NCI-H524 (cell line): ENCODE data around the gene NUDT14.

Experiments used
- DNase-seq, 2 experiments: peaks; one replicate each; lab custom pipeline; 2025; lab: John Stamatoyannopoulos, UW

Gene NUDT14

DNA sequence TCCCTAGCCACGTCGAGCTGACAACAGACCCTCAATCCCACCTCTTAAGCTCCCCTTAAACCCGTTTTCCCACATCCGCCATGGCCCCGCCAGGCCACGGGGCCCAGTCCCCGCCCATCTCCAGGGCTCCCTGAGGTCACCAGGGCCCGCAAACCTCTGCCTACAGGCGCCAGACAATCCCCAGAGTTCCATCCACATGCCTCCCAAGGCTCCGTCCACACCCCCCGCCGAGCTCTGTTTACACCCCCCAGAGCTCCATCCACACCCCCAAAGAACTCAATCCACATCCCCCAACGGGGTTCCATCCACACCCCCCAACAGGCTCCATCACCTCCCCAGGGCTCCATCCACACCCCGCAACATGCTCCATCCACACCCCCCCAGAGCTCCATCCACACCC lies 21.8 kb downstream of the NUDT14 start:
- DNase-seq = no peak

DNA sequence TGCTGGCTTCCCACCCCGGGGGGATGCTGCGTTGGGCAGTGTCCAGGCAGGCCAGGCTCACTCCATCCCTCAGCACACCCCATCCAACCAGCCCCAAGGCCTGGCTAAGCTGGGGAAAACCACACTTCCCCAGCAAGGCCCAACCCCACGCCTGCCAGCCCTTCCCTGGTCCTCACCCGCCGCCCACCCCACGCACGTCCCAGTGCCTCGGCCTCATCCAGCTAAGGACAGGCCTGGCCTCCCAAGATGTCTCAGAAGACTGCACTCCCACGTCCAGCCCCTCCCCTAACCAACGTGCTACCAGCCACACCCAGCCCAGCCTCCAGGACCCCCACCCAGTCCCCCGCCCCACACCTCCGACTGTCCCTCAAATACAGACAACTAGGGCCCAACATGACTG lies 22.3 kb downstream of the NUDT14 start:
- no peak for DNase-seq

DNA sequence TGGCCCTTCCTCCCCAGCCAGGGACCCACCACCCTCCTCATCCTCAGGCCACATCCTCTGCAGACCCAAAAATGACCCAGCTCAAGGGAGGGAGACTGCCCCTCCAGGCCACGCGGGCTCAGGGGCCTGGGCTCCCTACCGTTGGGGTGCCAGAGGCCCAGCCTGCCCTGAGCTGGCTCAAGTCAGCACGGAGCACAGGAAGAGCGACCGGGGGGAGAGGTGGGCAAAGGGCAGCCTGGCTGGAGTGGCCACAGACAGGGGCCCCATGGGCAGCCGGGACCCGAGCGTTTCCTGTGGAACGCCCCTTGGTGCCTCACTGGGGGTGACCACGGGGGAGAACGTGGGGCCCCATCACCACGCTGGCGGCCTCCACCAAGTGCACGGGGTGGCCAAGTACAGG lies 23.2 kb downstream of the NUDT14 start:
- no peak for DNase-seq

DNA sequence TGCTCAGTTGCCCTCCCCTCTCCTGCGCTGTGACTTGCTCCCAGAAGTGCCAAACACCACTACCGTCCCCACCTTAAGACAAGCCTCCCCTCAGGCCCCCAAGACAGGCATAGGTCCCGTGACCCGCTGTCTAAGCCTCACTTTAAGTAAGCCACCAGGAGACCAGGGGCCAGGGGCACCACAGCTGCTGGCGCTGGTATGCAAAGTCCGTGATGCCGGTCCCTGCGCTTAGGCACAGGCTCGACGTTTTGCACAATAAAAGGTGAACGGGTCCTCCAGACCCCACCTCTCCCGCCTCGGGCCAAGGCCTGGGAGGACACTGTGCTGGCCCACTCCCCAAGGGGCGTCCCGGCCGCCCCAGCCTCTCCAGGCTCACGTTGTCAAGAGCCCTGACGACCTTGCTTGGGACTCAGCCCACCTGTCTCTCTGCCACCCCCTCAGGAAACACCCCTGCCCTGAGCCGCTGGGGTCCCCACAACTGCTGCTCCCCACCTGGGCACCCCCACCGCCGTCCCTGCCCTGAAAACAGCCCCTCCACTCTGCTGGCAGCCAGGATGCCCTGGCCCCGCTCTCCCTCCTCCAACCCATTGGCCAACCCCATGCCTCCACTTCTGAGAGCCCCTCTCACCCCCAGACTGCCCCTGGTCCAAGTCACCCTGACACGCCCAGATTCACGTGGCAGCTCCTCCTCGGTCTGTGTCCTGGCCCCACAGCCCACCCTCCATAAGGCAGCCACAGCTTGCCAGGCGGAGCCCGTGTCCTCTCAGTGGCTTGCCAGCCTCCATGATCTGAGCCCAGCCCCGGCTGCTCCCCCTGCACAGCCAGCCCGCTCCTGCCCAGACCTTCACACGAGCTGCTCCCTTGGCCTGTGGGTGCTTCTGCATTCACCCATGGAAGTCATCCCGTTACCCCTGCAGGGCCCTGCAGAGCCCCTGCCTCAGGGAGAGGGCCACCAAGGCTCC lies 24.4 kb downstream of the NUDT14 start:
- no peak for DNase-seq

DNA sequence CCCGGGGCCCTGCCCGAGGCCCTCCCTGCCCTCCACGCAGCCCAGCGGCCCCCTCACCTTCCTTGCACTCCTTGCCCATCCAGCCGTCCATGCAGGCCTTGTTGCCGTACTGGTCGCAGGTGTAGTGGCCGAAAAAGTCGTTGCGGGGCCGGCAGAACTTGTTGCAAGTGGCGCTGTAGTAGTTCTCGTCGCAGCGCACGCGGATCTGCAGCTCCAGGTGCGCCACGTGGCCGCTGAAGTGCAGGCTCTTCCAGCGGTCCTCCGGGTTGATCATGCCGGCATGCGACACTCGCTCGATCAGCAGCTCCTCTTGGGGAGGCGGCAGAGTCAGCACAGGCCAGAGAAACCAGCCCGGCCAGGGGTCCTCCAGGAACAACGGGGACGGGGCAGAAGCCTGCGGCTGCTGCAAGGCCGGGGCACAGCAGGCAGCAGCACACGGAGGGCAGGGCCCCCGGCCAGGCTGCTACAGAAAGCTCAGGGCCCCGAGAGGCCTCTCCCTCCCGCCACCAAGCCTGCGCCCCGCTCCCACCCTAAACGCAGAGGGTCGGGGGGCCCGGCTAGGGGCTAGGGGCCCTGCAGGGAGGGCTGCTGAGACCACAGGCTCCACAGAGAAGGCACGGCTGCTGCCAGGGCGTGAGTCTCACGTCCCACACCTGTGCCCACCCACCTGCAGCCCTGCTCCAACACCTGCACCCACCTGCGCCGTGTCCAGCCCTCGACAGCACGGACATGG lies 25.3 kb downstream of the NUDT14 start:
- no peak for DNase-seq

DNA sequence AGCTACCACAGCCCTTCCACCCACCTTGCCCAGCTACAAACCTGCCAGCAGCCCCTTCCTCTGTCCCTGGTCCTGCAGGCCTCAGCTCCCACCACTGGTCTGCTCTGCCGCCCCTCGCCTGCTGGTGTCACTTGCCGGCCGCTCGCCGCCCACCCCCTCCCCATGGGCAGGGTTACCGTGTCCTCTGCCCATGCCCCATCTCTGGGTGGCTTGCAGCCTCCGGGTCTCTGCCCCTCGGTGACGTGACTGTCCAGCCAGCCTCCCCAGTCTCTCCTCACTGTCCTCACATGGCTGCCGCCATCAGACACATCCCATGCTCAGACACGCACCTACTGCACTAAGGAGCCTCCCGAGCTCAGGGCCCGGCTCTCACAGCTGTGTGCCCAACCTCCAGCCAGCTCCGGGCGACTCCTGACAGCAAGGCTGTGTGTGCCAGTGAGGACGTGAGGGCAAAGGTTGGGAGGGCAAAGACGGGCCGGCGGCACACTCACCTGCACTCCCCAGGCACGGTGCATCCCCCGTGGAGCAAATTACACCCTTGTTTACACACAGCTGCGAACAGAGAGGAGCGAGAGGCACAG lies 26.0 kb downstream of the NUDT14 start:
- DNase-seq = no peak

DNA sequence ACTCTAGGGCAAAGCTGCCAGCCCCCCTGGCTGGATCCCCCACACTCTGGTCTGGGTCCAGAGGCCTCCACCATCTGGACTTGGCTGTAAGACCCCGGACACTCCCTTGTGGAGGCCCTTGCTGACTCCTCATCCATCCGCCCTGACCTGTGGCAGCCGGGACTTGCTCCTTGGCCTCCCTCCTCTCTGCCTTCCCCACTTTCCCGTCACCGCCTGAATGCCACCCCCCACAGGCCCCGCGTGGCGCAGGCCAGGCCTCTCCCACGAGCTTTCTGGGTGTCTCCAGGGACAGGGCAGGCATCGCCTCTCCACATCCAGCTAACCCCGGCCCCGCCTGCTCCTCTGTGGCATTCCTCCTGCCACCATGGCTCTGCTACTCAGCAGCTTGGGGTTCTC lies 26.6 kb downstream of the NUDT14 start:
- no peak for DNase-seq

DNA sequence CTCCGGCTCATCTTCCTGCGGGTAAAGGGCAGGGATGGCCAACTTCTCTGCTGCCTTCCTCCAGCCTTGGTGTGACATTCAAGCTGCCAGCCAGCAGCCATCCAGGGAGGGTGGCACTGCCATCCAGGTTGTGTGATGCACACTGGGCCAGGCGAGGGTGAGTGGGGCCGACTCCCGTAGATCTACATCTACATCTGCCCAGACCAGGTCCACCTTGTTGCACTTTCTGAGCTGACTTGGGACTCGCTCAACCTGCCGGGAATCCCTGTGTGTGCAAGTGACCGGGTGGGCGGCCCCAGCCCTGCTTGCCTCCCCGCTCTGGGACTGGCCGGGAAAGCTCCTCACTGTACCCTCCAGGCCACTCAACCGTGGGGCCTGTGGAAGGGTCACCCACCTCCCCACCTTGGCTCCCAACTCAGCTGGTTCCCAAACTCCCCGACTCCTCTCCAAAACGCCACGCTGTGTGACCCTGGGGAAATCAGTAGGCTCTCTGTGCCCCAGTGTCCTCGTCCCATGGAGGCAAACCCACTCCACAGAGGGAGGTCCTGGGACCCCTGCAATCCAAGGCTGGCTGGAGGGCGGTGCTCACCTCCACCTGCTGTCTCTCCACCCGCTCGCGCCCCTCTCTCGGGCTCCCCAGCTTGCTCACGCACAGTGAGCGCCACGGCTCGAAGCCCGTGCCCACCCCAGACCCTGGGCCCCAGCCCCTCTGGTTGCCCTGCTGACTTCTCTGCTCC lies 27.2 kb downstream of the NUDT14 start:
- DNase-seq = no peak

DNA sequence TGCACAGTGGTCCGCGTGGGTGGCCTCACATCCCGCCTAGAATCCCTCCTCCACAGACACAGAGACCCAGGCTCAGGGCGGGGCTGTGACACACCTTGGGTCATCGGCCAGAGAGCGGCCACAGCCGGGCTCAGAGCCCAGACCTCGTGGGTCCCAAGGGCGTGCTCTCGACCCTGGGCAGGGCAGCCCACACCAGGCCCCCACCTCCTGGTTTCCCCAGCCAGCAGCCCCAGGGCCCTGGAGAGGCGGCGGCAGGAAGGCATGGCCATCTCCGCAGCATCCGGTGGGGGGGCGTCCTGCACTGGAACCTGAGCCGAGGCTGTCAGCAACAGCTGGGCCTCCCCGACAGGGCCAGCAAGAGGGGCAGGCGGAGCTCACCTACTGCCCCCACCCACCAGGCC lies 27.8 kb downstream of the NUDT14 start:
- DNase-seq = no peak

DNA sequence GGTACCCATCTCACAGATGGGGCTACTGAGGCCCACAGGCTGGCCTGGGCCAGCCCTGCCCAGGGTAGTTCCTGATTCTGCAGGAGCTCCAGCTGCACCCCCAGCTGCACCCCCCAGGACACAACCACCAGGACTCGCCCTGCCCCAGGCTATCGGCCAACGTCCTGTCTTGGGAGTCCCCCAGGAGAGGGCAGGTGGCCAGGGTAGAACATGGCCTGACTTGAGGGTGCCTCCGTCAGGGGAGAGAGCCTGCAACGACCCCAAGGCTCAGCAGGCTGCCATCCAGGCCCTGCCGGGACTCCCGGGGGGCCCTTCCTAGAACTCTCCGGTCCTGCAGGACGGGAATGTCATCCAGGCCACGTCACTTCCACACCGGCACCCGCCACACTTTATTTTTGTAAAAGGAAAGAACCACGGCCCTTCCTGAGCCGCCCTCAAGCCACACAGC lies 28.3 kb downstream of the NUDT14 start:
- no peak for DNase-seq

DNA sequence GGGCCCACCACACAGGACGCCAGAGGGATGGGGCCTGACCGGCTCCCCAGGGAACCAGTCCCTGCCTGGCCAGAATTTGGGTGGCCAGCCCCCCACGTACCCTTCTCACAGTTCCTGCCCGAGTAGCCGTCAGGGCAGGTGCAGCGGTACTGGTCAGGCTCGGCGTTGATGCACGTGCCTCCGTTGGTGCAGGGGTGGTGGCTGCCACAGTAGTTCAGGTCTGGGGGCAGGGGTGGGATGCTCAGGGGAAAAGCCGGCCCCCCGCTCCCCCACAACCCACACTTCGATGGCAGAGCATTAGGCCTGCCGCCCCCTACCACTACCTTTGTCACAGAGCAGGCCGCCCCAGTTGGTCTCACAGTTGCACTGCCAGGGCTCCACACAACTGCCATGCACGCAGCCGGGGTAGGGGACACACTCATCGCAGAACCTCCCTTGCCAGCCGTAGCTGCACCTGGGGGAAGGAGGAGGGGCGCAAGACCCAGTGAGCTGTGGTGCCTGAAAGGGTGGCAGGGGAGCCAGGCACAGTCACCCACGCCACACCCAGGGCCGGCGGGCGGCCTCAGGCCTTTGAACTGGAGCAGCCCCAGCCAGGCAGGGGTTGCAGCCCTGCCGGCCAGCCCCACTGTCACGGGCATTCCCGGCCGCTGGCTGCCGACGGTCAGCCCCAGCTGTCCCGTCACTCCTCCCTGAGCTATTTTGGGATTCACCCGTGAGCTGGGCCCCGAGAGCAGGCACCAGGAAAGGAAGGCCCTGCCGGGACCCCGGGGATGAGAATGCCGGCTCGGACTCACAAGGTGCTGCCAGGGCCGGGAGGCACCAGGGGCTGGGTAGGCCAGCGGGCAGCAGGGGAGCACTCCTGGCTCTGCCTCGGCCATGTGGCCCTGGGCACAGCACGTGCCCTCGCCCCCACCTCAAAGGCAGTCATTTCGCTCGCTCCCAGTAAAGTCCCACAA lies 29.0 kb downstream of the NUDT14 start:
- DNase-seq = no peak

DNA sequence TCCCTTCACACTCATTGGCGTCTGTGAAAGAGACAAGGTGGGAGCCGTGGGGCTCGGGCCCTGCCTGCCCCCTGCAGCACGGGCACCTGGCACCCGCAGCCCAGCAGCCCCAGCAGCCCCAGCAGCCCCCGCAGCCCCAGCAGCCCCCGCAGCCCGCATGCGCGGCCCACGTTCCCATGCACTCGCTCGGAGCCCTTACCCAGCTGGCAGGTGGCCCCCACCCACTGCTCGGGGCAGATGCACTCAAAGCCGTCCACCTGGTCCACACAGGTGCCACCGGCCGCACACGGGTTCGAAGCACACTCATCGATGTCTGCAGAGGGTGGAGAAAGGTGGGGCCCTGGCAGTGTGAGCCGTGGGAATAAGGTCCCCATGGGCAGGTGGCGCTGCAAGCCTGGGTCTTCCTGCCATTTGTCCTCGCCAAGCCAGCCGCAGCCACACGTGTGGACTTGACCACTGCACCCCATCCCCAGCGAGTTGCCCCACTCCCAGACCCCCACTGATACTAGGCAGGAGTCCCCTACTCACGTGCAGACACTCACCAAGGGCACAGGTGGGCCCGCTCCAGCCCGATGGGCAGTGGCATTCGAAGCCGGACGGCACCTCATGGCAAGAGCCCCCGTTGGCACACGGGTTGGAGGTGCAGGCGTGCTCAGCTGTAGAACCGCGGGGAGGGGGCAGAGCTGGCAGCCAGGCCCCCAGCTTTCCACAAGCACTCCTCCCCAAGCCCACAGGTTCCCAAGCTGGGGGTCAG lies 29.9 kb downstream of the NUDT14 start:
- DNase-seq = no peak

DNA sequence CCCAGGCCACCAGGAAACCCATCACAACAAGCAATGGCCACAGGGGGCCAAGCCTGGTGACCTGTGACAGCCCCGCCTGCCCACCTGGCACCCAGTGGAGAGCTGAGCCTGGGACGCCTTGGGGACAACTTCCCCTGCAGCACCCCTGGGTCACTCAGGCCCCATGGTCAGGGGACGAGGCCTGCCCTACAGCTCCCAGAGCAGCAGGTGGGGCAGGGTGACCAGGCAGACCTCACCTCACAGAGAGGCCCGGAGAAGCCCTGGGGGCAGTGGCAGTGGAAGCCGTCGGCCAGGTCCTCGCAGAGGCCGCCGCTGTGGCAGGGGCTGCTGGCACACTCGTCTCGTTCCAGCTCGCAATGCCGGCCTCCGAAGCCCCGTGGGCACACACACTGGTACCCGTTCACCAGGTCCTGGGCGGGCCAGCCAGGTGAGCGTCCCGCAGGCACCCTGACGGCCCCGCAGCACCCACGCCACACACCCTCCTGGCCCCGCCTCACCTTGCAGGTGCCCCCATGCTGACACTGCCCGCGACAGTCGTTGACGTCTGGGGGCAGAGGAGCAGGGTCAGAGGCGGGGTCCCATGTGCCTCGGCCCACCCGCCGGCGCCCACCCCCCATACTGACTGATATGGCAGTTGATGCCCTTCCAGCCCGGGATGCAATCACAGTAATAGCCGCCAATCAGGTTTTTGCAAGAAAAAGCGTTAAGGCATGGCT lies 30.6 kb downstream of the NUDT14 start:
- no peak for DNase-seq

DNA sequence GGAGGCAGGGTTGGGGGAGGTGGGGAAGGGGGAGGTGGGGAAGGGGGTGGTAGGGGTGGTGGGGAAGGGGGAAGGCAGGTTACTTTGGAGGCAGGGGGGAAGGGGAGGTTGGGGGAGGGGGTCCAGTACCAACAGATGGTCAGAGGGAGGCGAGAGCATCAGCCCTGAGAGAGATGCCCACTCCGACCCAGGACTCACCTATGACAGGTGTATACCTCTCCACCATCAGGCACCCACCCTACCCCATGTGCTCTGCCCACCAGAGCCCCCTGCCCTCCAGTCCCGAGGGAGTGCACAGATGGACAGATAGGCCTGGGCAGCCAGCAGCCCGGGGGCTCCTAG lies 31.1 kb downstream of the NUDT14 start:
- no peak for DNase-seq

DNA sequence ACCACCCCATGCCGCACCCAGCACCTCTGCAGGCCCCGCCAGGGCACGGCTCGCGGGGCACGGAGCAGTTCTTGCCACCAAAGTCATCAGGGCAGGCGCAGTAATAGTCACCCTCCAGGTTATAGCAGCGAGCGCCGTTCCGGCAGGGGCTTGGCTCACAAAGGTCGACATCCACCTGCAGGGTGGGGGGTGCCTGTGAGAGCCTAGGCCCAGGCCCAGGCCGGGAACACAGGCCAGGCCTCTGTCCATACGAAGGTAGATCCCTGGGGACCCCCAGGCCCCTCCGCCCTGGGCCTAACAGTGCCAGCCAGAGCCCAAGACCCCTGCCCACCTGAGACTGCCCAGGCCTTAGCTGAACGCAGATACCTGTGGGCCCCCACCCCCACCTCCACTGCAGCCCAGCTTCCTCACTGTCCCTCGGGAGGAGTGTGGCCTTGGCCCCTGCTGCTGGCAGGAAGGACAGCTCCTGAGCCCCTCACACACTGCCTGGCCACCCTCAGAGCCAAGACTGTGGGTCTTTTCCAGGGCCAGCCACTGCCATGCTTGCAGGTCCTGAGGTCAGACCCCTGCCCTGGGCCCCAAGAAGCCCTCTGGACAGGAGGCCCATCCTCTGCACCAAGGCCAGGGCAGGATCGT lies 31.8 kb downstream of the NUDT14 start:
- DNase-seq = no peak

DNA sequence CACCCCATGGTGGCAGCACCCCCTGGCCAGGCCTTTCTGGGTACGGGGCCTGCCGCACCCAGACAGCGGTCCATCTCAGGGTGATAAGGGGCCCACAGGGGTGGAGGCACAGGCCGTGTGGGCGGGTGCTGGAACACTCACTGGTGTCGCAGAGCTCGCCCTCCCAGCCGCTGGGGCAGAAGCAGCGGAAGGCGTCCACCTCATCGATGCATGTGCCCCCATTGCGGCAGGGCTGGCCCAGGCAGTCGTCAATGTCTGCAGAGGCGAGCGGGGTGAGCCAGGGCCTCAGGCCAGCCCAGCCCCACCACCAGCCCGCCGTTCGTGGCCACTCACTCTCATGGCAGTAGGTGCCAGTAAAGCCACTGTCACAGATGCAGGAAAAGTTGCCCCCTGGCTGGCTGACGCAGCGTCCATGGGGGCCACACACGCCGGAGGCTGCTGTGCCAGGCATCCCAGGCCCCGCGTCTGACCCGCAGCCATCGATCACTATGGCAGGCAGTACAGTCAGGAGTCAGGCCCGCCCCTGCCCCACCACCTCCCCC lies 32.4 kb downstream of the NUDT14 start:
- DNase-seq = no peak

DNA sequence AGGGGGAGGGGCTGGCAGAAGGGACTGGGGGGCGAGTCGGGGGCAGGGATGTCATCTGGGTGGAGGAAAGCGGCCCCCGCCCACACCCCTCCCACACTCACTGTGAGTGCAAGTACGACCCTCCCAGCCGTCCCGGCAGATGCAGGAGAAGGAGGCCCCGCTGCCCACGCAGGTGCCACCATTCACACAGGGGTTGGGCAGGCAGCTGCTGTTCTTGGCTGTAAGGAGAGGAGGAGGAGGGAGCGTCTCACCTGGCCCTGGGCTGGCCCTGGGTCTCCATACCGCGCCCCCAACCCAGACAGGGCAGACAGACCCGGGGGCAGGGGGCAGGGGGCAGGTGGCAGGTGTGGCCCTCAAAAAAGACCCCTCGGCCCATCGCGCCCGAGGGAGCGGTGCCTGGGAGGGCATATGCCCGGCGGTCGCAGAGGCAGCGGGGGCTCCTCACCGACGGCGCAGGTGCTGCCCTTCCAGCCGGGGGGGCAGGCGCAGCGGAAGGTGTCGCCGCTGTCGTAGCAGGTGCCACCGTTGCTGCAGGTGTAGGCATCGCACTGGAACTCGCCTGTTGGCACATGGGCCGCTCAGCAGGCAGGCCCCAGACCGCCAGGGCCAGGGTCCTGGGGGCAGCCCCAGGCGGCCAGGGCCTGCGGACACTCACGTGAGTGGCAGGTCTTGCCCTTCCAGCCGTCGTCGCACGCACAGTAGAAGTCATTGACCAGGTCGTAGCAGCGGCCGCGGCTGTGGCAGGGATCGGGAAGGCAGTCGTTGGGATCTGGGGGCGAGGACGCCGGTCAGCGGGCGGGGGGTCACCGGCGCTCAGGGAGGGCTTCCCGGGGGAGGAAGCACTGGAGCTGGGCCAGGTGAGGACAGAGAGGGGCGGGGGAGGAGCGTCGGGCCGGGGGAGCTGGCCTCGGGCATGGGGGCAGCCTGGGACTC lies 33.2 kb downstream of the NUDT14 start:
- DNase-seq = no peak
